ENCODE measurements around the gene OR6C3.
"Not testable (repeated sequence)": the region's sequence is repeated elsewhere in the genome, so short reads cannot be mapped to it uniquely, and the experiment has no call there.

Gene OR6C3

DNA sequence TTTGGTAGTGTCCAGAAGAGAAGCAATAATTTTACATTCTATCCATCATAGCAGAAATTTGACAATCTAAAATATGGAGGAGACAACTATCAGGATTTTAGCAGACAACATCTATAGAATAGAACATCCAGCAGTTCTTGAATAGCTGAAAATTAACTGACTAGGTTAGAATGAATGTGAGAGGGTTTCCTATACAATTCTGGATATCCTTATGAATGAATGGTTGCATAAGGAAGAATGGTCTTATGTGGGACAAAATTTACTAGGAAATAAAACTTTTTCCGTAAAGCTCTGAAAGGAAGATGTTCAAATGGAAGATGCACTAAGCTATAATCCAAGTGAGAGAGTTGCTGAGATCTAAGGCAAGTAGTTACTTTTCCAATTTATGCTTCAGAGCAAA is at the start of gene OR6C3:
Gene OR6C3 (plus strand): TSS at position 301 of the 400 bp plus-strand sequence. CDS start 955 bp downstream, outside the sequence.
- DNase-seq: no peak

DNA sequence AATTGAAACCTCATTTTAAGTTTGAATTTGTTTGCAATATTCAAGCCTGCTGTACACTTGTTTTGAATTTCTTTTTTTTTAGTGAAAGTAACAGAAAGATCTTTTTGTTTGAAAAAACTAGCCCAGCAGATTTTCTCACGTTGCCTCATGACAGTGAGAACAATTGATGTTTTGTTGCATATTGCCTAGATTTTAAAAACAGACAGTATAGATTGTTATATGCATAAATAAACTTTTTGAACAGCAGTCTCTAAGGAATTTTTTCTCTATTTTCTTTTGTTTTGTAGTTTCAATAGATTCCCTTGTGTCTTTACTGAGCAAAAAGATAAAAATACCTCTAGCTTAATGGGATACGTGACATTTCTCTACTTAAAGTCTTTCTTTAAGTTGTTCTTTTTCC is 49.6 kb upstream of the OR6C3 start:
- peak in 1 of 58 donors; percentile 2 for DNase-seq

DNA sequence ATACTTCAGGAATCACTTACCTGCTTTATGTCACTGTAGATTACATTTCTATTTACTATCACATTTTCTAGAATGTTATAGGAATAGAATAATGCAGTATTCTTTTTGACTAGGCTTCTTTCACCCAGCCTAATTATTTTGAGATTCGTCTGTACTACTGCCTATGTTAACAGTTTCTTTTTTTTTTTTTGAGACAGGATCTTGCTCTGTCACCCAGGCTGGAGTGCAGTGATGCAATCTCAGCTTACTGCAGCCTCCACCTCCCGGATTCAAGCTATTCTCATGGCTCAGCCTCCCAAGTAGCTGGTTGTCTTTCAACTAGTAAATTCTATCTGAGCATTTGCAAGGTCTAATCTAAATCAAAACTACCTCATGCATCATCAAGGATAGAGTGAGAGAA is 40.5 kb upstream of the OR6C3 start:
- DNase-seq: no peak

DNA sequence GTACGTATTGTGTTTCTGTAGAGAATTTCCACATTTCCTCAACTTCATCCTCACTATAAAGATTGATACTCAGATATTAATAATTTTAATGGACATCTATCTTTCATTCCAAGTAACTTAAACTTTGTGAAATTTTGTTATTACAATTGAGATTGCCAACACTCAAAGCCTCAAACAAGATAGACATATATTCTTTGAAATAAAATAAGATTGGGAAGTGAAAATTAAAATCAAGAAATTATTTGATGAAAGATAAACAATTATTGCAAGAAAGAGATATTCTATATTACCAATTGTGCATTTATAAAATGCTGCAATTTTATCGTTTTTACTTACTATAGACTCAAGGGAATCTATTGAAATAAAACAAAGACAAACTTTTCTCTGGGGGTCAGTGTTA is 34.1 kb upstream of the OR6C3 start, which contains the start of gene OR6C6:
Gene OR6C6 (minus strand): TSS at position 101 of the 400 bp plus-strand sequence. CDS start 1,337 bp downstream, outside the sequence.
- DNase-seq: no peak

GRCh38 chr12:55314043-55314442 is 16.5 kb upstream of the OR6C3 start, which contains the start of gene OR6C1:
TSS of gene OR6C1 (plus strand) at chr12:55314343. CDS start at chr12:55320600, 6,257 bp downstream.
- no peak for DNase-seq

DNA sequence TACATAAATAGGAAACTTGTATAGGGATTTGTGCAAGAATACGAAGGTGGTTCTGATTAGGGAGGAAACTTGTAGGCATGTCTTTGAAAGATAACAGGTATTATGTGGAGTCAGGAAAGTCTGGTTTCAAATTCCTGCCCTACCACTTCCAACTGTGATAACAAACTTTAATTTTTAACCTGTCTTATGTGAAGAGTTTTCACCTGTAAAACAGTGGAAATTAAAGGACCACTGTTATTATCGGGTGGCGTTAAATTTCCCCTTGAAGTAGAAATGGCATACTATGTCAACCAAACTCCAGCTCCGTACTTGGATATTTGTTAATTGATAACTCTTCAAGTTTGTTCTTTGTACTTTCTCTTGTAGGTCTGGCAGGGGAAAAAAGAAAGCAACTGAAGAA is 10.3 kb upstream of the OR6C3 start:
- no peak for DNase-seq

DNA sequence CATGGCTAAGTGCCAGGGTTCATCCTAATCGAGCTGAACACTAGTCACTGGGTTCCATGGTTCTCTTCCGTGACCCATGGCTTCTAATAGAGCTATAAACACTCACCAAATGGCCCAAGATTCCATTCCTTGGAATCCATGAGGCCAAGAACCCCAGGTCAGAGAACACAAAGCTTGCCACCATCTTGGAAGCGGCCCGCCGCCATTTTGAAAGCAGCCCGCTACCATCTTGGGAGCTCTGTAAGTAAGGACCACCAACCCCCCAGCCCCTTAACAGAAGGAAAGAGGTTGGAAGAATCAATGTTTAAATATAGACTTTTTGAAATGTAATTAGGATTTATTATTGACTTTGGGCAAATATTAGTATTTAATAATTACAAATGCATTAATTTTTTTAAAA is 4.7 kb upstream of the OR6C3 start:
- DNase-seq: not testable (repeated sequence)

DNA sequence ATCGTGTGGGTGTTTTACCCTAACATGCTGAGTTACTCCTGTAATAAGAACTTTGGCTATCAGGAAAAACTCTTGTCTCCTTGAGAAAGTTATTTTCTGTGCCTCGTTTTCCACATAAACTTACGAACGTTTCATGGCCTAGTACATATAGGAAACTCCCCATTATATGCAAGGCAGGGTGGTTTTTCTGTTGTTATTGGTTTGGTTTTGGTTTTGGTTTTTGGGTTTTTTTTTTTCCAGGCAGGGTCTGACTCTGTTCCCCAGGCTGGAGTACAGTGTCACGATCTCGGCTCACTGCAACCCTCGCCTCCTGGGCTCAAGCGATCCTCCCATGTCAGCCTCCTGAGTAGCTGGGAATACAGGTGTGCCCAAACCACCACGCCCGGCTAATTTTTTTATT is 5.5 kb downstream of the OR6C3 start:
- DNase-seq: no peak

- DNase-seq: not testable (repeated sequence)
These were observed 24.8 kb downstream of the OR6C3 start for GRCh38 chr12:55355338-55355737.

- no peak for DNase-seq
These were observed 32.1 kb downstream of the OR6C3 start, which contains the start of gene OR6C75 for GRCh38 chr12:55362675-55363074. TSS of gene OR6C75 (plus strand) at chr12:55362975. CDS start at chr12:55365111, 2,136 bp downstream.

GRCh38 chr12:55365086-55365485 is 34.5 kb downstream of the OR6C3 start:
- DNase-seq: no peak

- no peak for DNase-seq
These were observed 42.0 kb downstream of the OR6C3 start for GRCh38 chr12:55372521-55372920.

Measured in anterior cingulate cortex (tissue), 58 donors.